HG03280 (cell line): ENCODE measurements around the gene ZNF343.

Experiments used
- ATAC-seq: cut with Tn5 transposase; IDR thresholded peaks from one replicate; pipeline ENCODE4 v1.9.1; 2021; ENCODE audit warnings: mild to moderate bottlenecking, moderate library complexity; ENCODE audit not compliant: unreplicated experiment

Gene ZNF343

GRCh38 chr20:2446845-2447244, 61.9 kb downstream of the ZNF343 start:
- no peak for ATAC-seq
